Neural progenitor cell (in vitro differentiated cells): ENCODE results near the gene SLC9A3. TPM values are rescaled to one million over a fixed set of nuclear protein-coding genes. Genes with fewer than 3 reads are reported as not detected.
"Not testable (repeated sequence)": the region's sequence is repeated elsewhere in the genome, so short reads cannot be mapped to it uniquely, and the experiment has no call there.

ENCODE experiments used
- DNase-seq: peaks from one replicate; pipeline ENCODE4 v3.0.0-alpha.2; 2016; ENCODE audit warnings: low spot score
- H2AFZ ChIP-seq: fragments of 200-600 bp; sonication (generic); replicated peaks from 2 replicates; pipeline ENCODE4 v1.6.1; 2016; ENCODE audit warnings: antibody characterized with exemption
- H3F3A ChIP-seq: fragments of 200-600 bp; sonication (generic); 2 replicates; pipeline ENCODE4 v1.6.1; 2016; ENCODE audit warnings: antibody characterized with exemption, low read depth
- H3K27ac ChIP-seq: fragments of 200-600 bp; sonication (generic); 2 replicates; pipeline ENCODE4 v1.5.1; 2016; ENCODE audit warnings: mild to moderate bottlenecking
- H3K27me3 ChIP-seq: fragments of 200-600 bp; sonication (generic); 2 replicates; pipeline ENCODE4 v1.6.1; 2016; ENCODE audit warnings: mild to moderate bottlenecking, moderate library complexity
- H3K36me3 ChIP-seq: fragments of 200-600 bp; sonication (generic); 2 replicates; pipeline ENCODE4 v1.5.1; 2016
- H3K4me1 ChIP-seq: fragments of 200-600 bp; sonication (generic); 2 replicates; pipeline ENCODE4 v1.6.1; 2016; ENCODE audit warnings: mixed run types
- H3K4me2 ChIP-seq: fragments of 200-600 bp; sonication (generic); 2 replicates; pipeline ENCODE4 v1.6.1; 2016
- H3K4me3 ChIP-seq: fragments of 200-600 bp; sonication (generic); 2 replicates; pipeline ENCODE4 v1.5.1; 2016
- H3K79me2 ChIP-seq: fragments of 200-600 bp; sonication (generic); 2 replicates; pipeline ENCODE4 v1.6.1; 2016; ENCODE audit warnings: low read depth
- H3K9ac ChIP-seq: fragments of 200-600 bp; sonication (generic); 2 replicates; pipeline ENCODE4 v1.6.1; 2016
- H3K9me3 ChIP-seq: fragments of 200-600 bp; sonication (generic); 2 replicates; pipeline ENCODE4 v1.5.1; 2016; ENCODE audit warnings: low read depth
- H4K20me1 ChIP-seq: fragments of 200-600 bp; sonication (generic); 2 replicates; pipeline ENCODE4 v1.6.1; 2016; ENCODE audit warnings: low read depth
- H3K27ac Mint-ChIP-seq: 3 replicates; pipeline ENCODE4 v1.8.0; 2021; ENCODE audit warnings: mixed read lengths
- H3K27me3 Mint-ChIP-seq: 2 replicates; pipeline ENCODE4 v1.8.0; 2022; ENCODE audit warnings: low read depth, mild to moderate bottlenecking, inconsistent platforms, moderate library complexity, mixed read lengths; ENCODE audit not compliant: insufficient read depth
- H3K36me3 Mint-ChIP-seq: 3 replicates; pipeline ENCODE4 v1.8.0; 2021; ENCODE audit warnings: mixed read lengths
- H3K4me1 Mint-ChIP-seq: 3 replicates; pipeline ENCODE4 v1.8.0; 2021; ENCODE audit warnings: mixed read lengths
- H3K4me3 Mint-ChIP-seq: 3 replicates; pipeline ENCODE4 v1.8.0; 2021; ENCODE audit warnings: mild to moderate bottlenecking, moderate library complexity, mixed read lengths
- H3K9me3 Mint-ChIP-seq: 3 replicates; pipeline ENCODE4 v1.8.0; 2020; ENCODE audit warnings: mixed read lengths
- EZH2 ChIP-seq: fragments of 200-600 bp; sonication (generic); IDR thresholded peaks from 2 replicates; pipeline ENCODE4 v1.6.1; 2017; ENCODE audit warnings: antibody characterized with exemption, mild to moderate bottlenecking, moderate library complexity
- EZH2phosphoT487 ChIP-seq: fragments of 200-600 bp; sonication (generic); IDR thresholded peaks from 2 replicates; pipeline ENCODE4 v1.6.1; 2017; ENCODE audit warnings: antibody characterized with exemption
- total RNA-seq: library from RNA; depleted of rRNA; stranded (reverse); fragments of >200 nt; gene quantifications from 2 replicates; pipeline ENCODE4 v1.2.3, GENCODE V29; 2015; ENCODE audit warnings: low replicate concordance
- TF ChIP-seq, protein P1 (sequence below): fragments of 200-600 bp; sonication (generic); IDR thresholded peaks from 2 replicates; pipeline ENCODE4 v1.5.1; 2017; ENCODE audit warnings: antibody characterized with exemption, mild to moderate bottlenecking

SLC9A3 gene
- total RNA-seq, 1 donor from 2014 or later: 1.4 TPM

DNA sequence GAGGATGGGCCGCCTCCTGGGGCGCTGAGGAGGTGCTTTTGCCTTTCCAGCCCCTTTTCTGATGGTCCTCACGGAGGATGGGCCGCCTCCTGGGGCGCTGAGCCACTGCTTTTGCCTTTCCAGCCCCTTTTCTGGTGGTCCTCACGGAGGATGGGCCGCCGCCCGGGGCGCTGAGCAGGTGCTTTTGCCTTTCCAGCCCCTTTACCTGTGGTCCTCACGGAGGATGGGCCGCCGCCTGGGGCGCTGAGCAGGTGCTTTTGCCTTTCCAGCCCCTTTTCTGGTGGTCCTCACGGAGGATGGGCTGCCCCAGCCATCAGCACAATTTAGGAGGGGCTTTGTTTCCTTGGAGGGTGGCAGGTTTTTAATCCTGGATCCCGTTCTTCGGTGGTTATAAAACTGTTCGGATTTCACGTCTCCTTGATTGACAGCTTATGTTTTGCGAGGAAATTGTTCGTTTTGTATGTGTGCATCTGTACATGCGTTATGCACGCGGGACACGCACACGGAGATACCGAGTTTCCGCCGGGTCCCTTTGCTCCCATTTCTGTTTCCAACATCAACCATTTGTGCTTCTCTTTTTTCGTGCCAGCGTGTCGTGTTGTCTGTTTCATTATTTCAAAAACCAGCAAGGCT, 34.7 kb upstream of the SLC9A3 start:
- Histone ChIP-seq H3K27me3 (peaks cover 25% of the 10 kb centered on the region), H3K4me1 (no peaks in the 10 kb centered on the region), H2AFZ (no peak overlapping the region), H4K20me1 (no peaks in the 10 kb centered on the region), H3K4me2 (no peak overlapping the region), H3F3A (peaks cover 2% of the 10 kb centered on the region), H3K4me3 (no peak overlapping the region), H3K79me2 (no peaks in the 10 kb centered on the region), H3K9ac (no peak overlapping the region), H3K9me3 (no peaks in the 10 kb centered on the region), H3K27ac (no peak overlapping the region), H3K36me3 (no peaks in the 10 kb centered on the region)
- TF ChIP-seq EZH2phosphoT487 (no peak), EZH2 (no peak)
- TF ChIP-seq, protein P1, sequence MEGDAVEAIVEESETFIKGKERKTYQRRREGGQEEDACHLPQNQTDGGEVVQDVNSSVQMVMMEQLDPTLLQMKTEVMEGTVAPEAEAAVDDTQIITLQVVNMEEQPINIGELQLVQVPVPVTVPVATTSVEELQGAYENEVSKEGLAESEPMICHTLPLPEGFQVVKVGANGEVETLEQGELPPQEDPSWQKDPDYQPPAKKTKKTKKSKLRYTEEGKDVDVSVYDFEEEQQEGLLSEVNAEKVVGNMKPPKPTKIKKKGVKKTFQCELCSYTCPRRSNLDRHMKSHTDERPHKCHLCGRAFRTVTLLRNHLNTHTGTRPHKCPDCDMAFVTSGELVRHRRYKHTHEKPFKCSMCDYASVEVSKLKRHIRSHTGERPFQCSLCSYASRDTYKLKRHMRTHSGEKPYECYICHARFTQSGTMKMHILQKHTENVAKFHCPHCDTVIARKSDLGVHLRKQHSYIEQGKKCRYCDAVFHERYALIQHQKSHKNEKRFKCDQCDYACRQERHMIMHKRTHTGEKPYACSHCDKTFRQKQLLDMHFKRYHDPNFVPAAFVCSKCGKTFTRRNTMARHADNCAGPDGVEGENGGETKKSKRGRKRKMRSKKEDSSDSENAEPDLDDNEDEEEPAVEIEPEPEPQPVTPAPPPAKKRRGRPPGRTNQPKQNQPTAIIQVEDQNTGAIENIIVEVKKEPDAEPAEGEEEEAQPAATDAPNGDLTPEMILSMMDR: no peak
- H3K27ac Mint-ChIP-seq: no peak overlapping the region
- H3K4me1 Mint-ChIP-seq: no peaks in the 10 kb centered on the region
- H3K27me3 Mint-ChIP-seq: peaks cover 18% of the 10 kb centered on the region
- H3K4me3 Mint-ChIP-seq: no peak overlapping the region
- no peak for DNase-seq
- no peaks in the 10 kb centered on the region for H3K36me3 Mint-ChIP-seq
- H3K9me3 Mint-ChIP-seq: peaks cover 14% of the 10 kb centered on the region

GRCh38 chr5:558326-558725, 34.1 kb upstream of the SLC9A3 start:
- H2AFZ ChIP-seq: no peak overlapping the region
- H3K4me3 Mint-ChIP-seq: no peak overlapping the region
- TF ChIP-seq, protein P1: no peak
- no peak for TF ChIP-seq EZH2
- TF ChIP-seq EZH2phosphoT487: no peak
- peaks cover 20% of the 10 kb centered on the region for H3K27me3 Mint-ChIP-seq
- peaks cover 30% of the 10 kb centered on the region for H3K27me3 ChIP-seq
- no peak overlapping the region for H3K4me3 ChIP-seq
- H3F3A ChIP-seq: peaks cover 6% of the 10 kb centered on the region
- H4K20me1 ChIP-seq: no peaks in the 10 kb centered on the region
- H3K27ac Mint-ChIP-seq: no peak overlapping the region
- DNase-seq: no peak
- H3K27ac ChIP-seq: no peak overlapping the region
- no peaks in the 10 kb centered on the region for H3K36me3 Mint-ChIP-seq
- H3K79me2 ChIP-seq: no peaks in the 10 kb centered on the region
- H3K9me3 ChIP-seq: no peaks in the 10 kb centered on the region
- H3K36me3 ChIP-seq: no peaks in the 10 kb centered on the region
- peaks cover 18% of the 10 kb centered on the region for H3K9me3 Mint-ChIP-seq
- H3K4me1 ChIP-seq: no peaks in the 10 kb centered on the region
- H3K4me2 ChIP-seq: no peak overlapping the region
- no peaks in the 10 kb centered on the region for H3K4me1 Mint-ChIP-seq
- no peak overlapping the region for H3K9ac ChIP-seq

GRCh38 chr5:557917-558316, 33.7 kb upstream of the SLC9A3 start:
- not testable (repeated sequence) for H3K4me3 Mint-ChIP-seq, H3K36me3 Mint-ChIP-seq, H3K27ac Mint-ChIP-seq, H3K4me1 ChIP-seq, H3K4me1 Mint-ChIP-seq, H2AFZ ChIP-seq, H3K79me2 ChIP-seq, H3K9me3 ChIP-seq, H3K4me2 ChIP-seq, H3K4me3 ChIP-seq, H3K27ac ChIP-seq, H3K9ac ChIP-seq, H4K20me1 ChIP-seq, DNase-seq, H3F3A ChIP-seq, H3K36me3 ChIP-seq
- Mint-ChIP-seq H3K27me3 (peaks cover 20% of the 10 kb centered on the region), H3K9me3 (peaks cover 18% of the 10 kb centered on the region)
- peaks cover 30% of the 10 kb centered on the region for H3K27me3 ChIP-seq

- Histone ChIP-seq H3K36me3 (no peaks in the 10 kb centered on the region), H3K9me3 (no peaks in the 10 kb centered on the region), H4K20me1 (no peaks in the 10 kb centered on the region), H3K4me2 (no peak overlapping the region), H3K27ac (no peak overlapping the region), H3K27me3 (peaks cover 33% of the 10 kb centered on the region), H3F3A (peaks cover 6% of the 10 kb centered on the region), H2AFZ (no peak overlapping the region), H3K9ac (no peak overlapping the region), H3K4me1 (no peaks in the 10 kb centered on the region), H3K4me3 (no peak overlapping the region), H3K79me2 (no peaks in the 10 kb centered on the region)
- H3K9me3 Mint-ChIP-seq: peaks cover 18% of the 10 kb centered on the region
- no peak overlapping the region for H3K27ac Mint-ChIP-seq
- H3K36me3 Mint-ChIP-seq: no peaks in the 10 kb centered on the region
- H3K4me1 Mint-ChIP-seq: no peaks in the 10 kb centered on the region
- H3K27me3 Mint-ChIP-seq: peaks cover 20% of the 10 kb centered on the region
- no peak for DNase-seq
- H3K4me3 Mint-ChIP-seq: no peak overlapping the region
- TF ChIP-seq EZH2 (no peak), EZH2phosphoT487 (no peak)
- TF ChIP-seq, protein P1: no peak
Measured at GRCh38 chr5:556909-557441, 32.7 kb upstream of the SLC9A3 start.
